HG03025 (cell line): ENCODE results near the gene KPRP.

Experiments
- ATAC-seq: cut with Tn5 transposase; IDR thresholded peaks from one replicate; pipeline ENCODE4 v1.9.1; 2021; ENCODE audit warnings: mild to moderate bottlenecking, moderate library complexity; ENCODE audit not compliant: unreplicated experiment, low FRiP score

KPRP gene

GRCh38 chr1:152768847-152769533, 11.2 kb downstream of the KPRP start:
- no peak for ATAC-seq

DNA sequence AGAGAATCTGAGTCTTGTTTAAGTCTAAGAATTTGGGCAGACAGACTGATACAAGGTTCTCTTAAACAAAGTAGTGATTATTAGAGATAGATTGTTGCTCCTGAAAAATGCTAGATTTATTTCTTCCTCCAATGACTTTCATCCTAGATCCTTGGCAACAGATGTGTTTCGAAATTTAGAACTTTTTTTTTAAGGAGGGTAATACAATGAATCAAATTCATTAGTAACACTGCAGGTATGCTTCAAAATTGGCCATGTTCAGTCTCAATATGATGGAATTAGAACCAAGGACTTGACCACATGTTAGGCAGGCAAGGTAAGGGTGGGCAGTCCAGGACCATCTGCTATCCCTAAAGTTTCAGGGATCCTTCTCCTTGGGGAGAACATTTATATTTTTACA, 12.6 kb downstream of the KPRP start:
- no peak for ATAC-seq

- no peak for ATAC-seq
Observed at GRCh38 chr1:152774875-152775274, 17.1 kb downstream of the KPRP start, which contains the start of gene LCE1F. Gene LCE1F (plus strand): TSS chr1:152775140. CDS start chr1:152776372, 1,232 bp downstream.

DNA sequence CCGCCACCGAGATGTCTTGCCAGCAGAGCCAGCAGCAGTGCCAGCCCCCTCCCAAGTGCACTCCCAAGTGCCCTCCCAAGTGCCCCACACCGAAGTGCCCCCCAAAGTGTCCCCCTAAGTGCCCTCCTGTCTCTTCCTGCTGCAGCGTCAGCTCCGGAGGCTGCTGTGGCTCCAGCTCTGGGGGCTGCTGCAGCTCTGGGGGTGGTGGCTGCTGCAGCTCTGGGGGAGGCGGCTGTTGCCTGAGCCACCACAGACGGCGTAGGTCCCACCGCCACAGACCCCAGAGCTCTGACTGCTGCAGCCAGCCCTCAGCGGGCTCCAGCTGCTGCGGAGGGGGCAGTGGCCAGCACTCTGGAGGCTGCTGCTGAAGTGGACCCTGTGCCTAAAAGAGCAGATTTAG, 18.5 kb downstream of the KPRP start:
- no peak for ATAC-seq

- no peak for ATAC-seq
Observed at GRCh38 chr1:152777510-152778137, 19.8 kb downstream of the KPRP start.

DNA sequence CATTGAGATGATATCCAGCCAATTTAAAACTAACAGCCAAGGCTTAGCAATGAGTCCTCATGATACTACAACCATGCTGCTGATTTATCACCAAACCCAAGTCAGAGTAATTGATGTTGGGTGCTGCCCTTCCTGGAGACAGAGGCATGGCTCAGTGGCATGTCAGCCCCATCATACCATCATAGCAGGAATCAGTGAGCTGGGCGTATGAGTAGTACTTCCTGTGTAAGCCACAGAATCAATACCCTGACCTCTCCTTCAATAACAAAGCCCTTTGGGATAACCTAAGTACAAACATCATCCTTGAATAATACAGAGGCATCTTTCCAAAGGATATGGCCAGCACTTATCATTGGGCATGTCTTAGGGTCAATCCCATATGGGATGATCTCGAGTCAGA, 25.3 kb downstream of the KPRP start:
- ATAC-seq: no peak

GRCh38 chr1:152786077-152786476, 28.3 kb downstream of the KPRP start, which contains the start of gene LCE1E:
Gene LCE1E (plus strand): TSS chr1:152786257. CDS start chr1:152787300, 1,043 bp downstream.
- no peak for ATAC-seq

- no peak for ATAC-seq
Observed at GRCh38 chr1:152795686-152796085, 37.9 kb downstream of the KPRP start.

DNA sequence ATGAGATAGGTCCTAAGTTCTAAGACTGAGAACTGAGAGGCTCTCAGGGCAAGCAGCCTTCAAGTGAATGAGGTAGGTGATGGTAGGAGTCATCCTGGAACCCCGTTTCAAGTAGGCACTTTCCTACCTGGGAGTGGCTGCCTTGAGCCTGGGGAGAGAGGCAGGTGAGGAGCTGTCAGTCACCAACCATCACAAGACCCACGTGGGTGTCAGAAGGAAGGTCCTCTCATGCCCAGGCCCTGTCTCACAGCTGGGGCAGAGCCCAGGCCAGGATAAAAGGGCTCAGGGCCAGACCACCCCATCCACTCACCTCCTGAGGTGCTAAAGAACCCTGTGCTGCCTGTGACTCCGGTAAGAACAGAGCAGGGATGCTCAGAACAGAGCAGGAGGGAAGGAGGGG, 38.6 kb downstream of the KPRP start, which contains the start of gene LCE1D:
LCE1D (plus strand) TSS at position 301 of the 400 bp plus-strand sequence. CDS start 1,074 bp downstream, outside the sequence.
- no peak for ATAC-seq

DNA sequence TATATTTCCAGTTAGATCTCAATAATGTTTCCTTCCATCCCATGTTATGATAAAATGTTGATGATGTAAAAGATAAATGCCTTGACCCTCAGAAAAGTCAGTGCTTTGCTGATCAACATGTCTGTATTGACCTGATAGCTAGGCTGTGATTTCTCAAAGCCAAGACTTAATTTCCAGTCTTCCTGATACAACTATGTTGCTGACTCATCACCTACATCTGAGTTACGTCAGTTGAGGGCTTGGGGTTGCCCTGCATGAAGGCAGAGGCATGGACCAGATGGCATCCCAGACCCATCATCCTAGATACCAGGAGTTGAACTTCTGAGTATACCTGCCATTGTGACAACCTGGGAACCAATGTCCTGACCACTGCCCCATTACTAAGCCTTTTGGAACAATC, 43.5 kb downstream of the KPRP start:
- no peak for ATAC-seq

- no peak for ATAC-seq
Observed at GRCh38 chr1:152806576-152806975, 48.8 kb downstream of the KPRP start, which contains the start of gene LCE1C. Gene LCE1C (minus strand): TSS chr1:152806651. CDS start chr1:152805478, 1,173 bp downstream.

GRCh38 chr1:152811050-152811449, 53.2 kb downstream of the KPRP start:
- ATAC-seq: no peak
